Measurements from ENCODE around the gene RAPGEF3.

Gene RAPGEF3

GRCh38 chr12:47803191-47803875, 44.7 kb upstream of the RAPGEF3 start:
- no peak overlapping the region for H3K4me3 ChIP-seq (ENCODE audit: low read depth, low read length)
- TF ChIP-seq CTCF (IDR thresholded peaks at IDR 0.05; ENCODE audit: borderline replicate concordance, insufficient read depth, low read depth, low read length): no peak

GRCh38 chr12:47802312-47802711, 43.6 kb upstream of the RAPGEF3 start:
- TF ChIP-seq CTCF (IDR thresholded peaks at IDR 0.05; ENCODE audit: borderline replicate concordance, insufficient read depth, low read depth, low read length): peak; percentile 28
- H3K4me3 ChIP-seq (ENCODE audit: low read depth, low read length): no peak overlapping the region

- no peak for TF ChIP-seq CTCF (IDR thresholded peaks at IDR 0.05; ENCODE audit: borderline replicate concordance, insufficient read depth, low read depth, low read length)
- H3K4me3 ChIP-seq (ENCODE audit: low read depth, low read length): no peak overlapping the region
Measured at GRCh38 chr12:47801904-47802246, 43.2 kb upstream of the RAPGEF3 start.

GRCh38 chr12:47801170-47801903, 42.7 kb upstream of the RAPGEF3 start:
- TF ChIP-seq CTCF (IDR thresholded peaks at IDR 0.05; ENCODE audit: borderline replicate concordance, insufficient read depth, low read depth, low read length): no peak
- no peak overlapping the region for H3K4me3 ChIP-seq (ENCODE audit: low read depth, low read length)

- H3K4me3 ChIP-seq (ENCODE audit: low read depth, low read length): no peak overlapping the region
- no peak for TF ChIP-seq CTCF (IDR thresholded peaks at IDR 0.05; ENCODE audit: borderline replicate concordance, insufficient read depth, low read depth, low read length)
Measured at GRCh38 chr12:47800582-47800981, 41.9 kb upstream of the RAPGEF3 start.

GRCh38 chr12:47799357-47799955, 40.8 kb upstream of the RAPGEF3 start:
- TF ChIP-seq CTCF (IDR thresholded peaks at IDR 0.05; ENCODE audit: borderline replicate concordance, insufficient read depth, low read depth, low read length): no peak
- no peak overlapping the region for H3K4me3 ChIP-seq (ENCODE audit: low read depth, low read length)

Measured in GM12875 (cell line).